IMR-90 (cell line): Measurements from ENCODE around the gene LRRTM4. TPM values are rescaled to one million over a fixed set of nuclear protein-coding genes. Genes with fewer than 3 reads are reported as not detected.

Source experiments
- ATAC-seq: fragments of 200-7000 bp; cut with Tn5 transposase; 2 replicates; pipeline ENCODE4 v1.9.1; 2020; ENCODE audit warnings: low read depth, mild to moderate bottlenecking, moderate library complexity
- BruUV-seq: library from RNA; stranded (reverse); fragments of 400-500 nt; replicated peaks from 2 replicates; lab custom pipeline; 2021; lab: Mats Ljungman, UMichigan
- CTCF ChIA-PET: fragments of 300-600 bp; formaldehyde crosslinking; extraction: SDS; loops from one replicate; lab custom pipeline; 2021; ENCODE audit warnings: antibody characterized with exemption; lab: Yijun Ruan, JAX
- POLR2A ChIA-PET: fragments of 300-600 bp; sonication (Branson Sonifier 250); formaldehyde crosslinking; loops from one replicate; lab custom pipeline; 2022; ENCODE audit warnings: antibody characterized with exemption; ENCODE audit not compliant: unreplicated experiment; lab: Charles Lee
- DNase-seq: peaks from one replicate; pipeline ENCODE4 v3.0.0; 2013
- H2AFZ ChIP-seq: replicated peaks from 2 replicates; pipeline ENCODE3; 2013; ENCODE audit warnings: low read length, mild to moderate bottlenecking; ENCODE audit not compliant: poor library complexity
- H2AK5ac ChIP-seq: 2 replicates; pipeline ENCODE4 v1.6.1; 2013; ENCODE audit warnings: low read depth, low read length, inconsistent platforms
- H2AK9ac ChIP-seq: replicated peaks from 2 replicates; pipeline ENCODE3; 2013; ENCODE audit warnings: mild to moderate bottlenecking, low read depth, low read length, moderate library complexity; ENCODE audit not compliant: poor library complexity
- H2BK120ac ChIP-seq: 2 replicates; pipeline ENCODE4 v1.6.1; 2013; ENCODE audit warnings: low read depth, low read length, inconsistent platforms
- H2BK15ac ChIP-seq: 3 replicates; pipeline ENCODE4 v1.6.1; 2013; ENCODE audit warnings: low read depth, low read length, inconsistent platforms
- H2BK20ac ChIP-seq: 2 replicates; pipeline ENCODE4 v1.6.1; 2013; ENCODE audit warnings: low read depth, mild to moderate bottlenecking, inconsistent platforms, low read length, moderate library complexity
- H2BK5ac ChIP-seq: 2 replicates; pipeline ENCODE4 v1.6.1; 2013; ENCODE audit warnings: mild to moderate bottlenecking, low read depth, low read length, inconsistent platforms; ENCODE audit not compliant: poor library complexity, severe bottlenecking
- H3K14ac ChIP-seq: replicated peaks from 2 replicates; pipeline ENCODE4 v1.6.1; 2013; ENCODE audit warnings: low read depth, low read length, inconsistent platforms
- H3K18ac ChIP-seq: 2 replicates; pipeline ENCODE4 v1.6.1; 2013; ENCODE audit warnings: low read depth, low read length, control low read depth
- H3K23ac ChIP-seq: 2 replicates; pipeline ENCODE4 v1.6.1; 2013; ENCODE audit warnings: low read depth, low read length, inconsistent platforms
- H3K27ac ChIP-seq: 2 replicates; pipeline ENCODE4 v1.5.1; 2013; ENCODE audit warnings: mild to moderate bottlenecking, control low read depth, low read length; ENCODE audit not compliant: insufficient read depth
- H3K27me3 ChIP-seq: 2 replicates; pipeline ENCODE4 v1.6.1; 2013; ENCODE audit warnings: low read length; ENCODE audit not compliant: control insufficient read depth, insufficient read depth
- H3K36me3 ChIP-seq: 2 replicates; pipeline ENCODE4 v1.6.1; 2013; ENCODE audit warnings: low read length, mixed read lengths; ENCODE audit not compliant: control insufficient read depth, insufficient read depth
- H3K4ac ChIP-seq: 2 replicates; pipeline ENCODE4 v1.6.1; 2013; ENCODE audit warnings: low read depth, low read length, inconsistent platforms
- H3K4me1 ChIP-seq: 2 replicates; pipeline ENCODE4 v1.6.1; 2013; ENCODE audit warnings: low read length, mixed read lengths; ENCODE audit not compliant: control insufficient read depth, insufficient read depth
- H3K4me2 ChIP-seq: 2 replicates; pipeline ENCODE4 v1.6.1; 2013; ENCODE audit warnings: low read depth, mild to moderate bottlenecking, control low read depth, low read length, moderate library complexity
- H3K4me3 ChIP-seq: 2 replicates; pipeline ENCODE4 v1.5.1; 2013; ENCODE audit warnings: low read depth, mild to moderate bottlenecking, control low read depth, low read length, moderate library complexity; ENCODE audit not compliant: insufficient read depth
- H3K56ac ChIP-seq: 2 replicates; pipeline ENCODE4 v1.6.1; 2013; ENCODE audit warnings: low read length, inconsistent platforms; ENCODE audit not compliant: insufficient read depth; ENCODE audit errors: extremely low read depth
- H3K79me1 ChIP-seq, 2 experiments: 2 replicates each; pipeline ENCODE4 v1.6.1; 2013; ENCODE audit warnings: low read length in 2 of 2, inconsistent platforms in 1 of 2, low read depth in 1 of 2
- H3K9ac ChIP-seq: 2 replicates; pipeline ENCODE4 v1.6.1; 2013; ENCODE audit warnings: low read depth, low read length, control low read depth
- H3K9me1 ChIP-seq: 2 replicates; pipeline ENCODE4 v1.6.1; 2013; ENCODE audit warnings: low read length, inconsistent platforms; ENCODE audit not compliant: insufficient read depth
- H3K9me3 ChIP-seq: 2 replicates; pipeline ENCODE4 v1.6.1; 2013; ENCODE audit warnings: low read length; ENCODE audit not compliant: control insufficient read depth, insufficient read depth
- H4K20me1 ChIP-seq: 2 replicates; pipeline ENCODE4 v1.6.1; 2013; ENCODE audit warnings: low read length, inconsistent platforms; ENCODE audit not compliant: insufficient read depth
- H4K5ac ChIP-seq: 2 replicates; pipeline ENCODE4 v1.6.1; 2013; ENCODE audit warnings: mild to moderate bottlenecking, low read depth, low read length, control low read depth
- H4K8ac ChIP-seq, 2 experiments: 2 replicates each; pipeline ENCODE4 v1.6.1; 2013; ENCODE audit warnings: low read depth in 2 of 2, low read length in 2 of 2, control low read depth in 1 of 2, inconsistent platforms in 1 of 2
- H4K91ac ChIP-seq: 2 replicates; pipeline ENCODE4 v1.6.1; 2013; ENCODE audit warnings: low read depth, low read length, inconsistent platforms; ENCODE audit not compliant: insufficient read depth
- BHLHE40 ChIP-seq: fragments of 150-350 bp; IDR thresholded peaks from 2 replicates; pipeline ENCODE4 v1.6.1; 2016; ENCODE audit warnings: mild to moderate bottlenecking, low read depth, low read length
- CEBPB ChIP-seq: IDR thresholded peaks from 2 replicates; pipeline ENCODE4 v1.6.1; 2012; ENCODE audit warnings: low read depth, low read length, improper control_type of control experiment
- CHD1 ChIP-seq: IDR thresholded peaks from 2 replicates; pipeline ENCODE4 v1.6.1; 2012; ENCODE audit warnings: low read depth, low read length, improper control_type of control experiment
- CTCF ChIP-seq: conservative IDR thresholded peaks from 2 replicates; pipeline ENCODE4 v1.5.1; 2012; ENCODE audit warnings: mild to moderate bottlenecking, low read depth, low read length, improper control_type of control experiment
- ELK1 ChIP-seq: fragments of 150-350 bp; IDR thresholded peaks from 2 replicates; pipeline ENCODE4 v1.6.1; 2016; ENCODE audit warnings: low read depth, mild to moderate bottlenecking, low read length, moderate library complexity, borderline replicate concordance
- FOS ChIP-seq: fragments of 150-350 bp; IDR thresholded peaks from 2 replicates; pipeline ENCODE4 v1.6.1; 2016; ENCODE audit warnings: low read depth, low read length
- MAZ ChIP-seq: IDR thresholded peaks from 2 replicates; pipeline ENCODE4 v1.6.1; 2012; ENCODE audit warnings: low read depth, mild to moderate bottlenecking, low read length, improper control_type of control experiment, moderate library complexity, borderline replicate concordance
- MXI1 ChIP-seq: IDR thresholded peaks from 2 replicates; pipeline ENCODE4 v1.6.1; 2012; ENCODE audit warnings: low read depth, mild to moderate bottlenecking, low read length, moderate library complexity, borderline replicate concordance
- NFE2L2 ChIP-seq: fragments of 150-350 bp; IDR thresholded peaks from 2 replicates; pipeline ENCODE4 v1.6.1; 2016; ENCODE audit warnings: low read depth, mild to moderate bottlenecking, low read length
- POLR2A ChIP-seq: IDR thresholded peaks from 2 replicates; pipeline ENCODE4 v1.6.1; 2012; ENCODE audit warnings: mild to moderate bottlenecking, low read depth, low read length
- RAD21 ChIP-seq: IDR thresholded peaks from 2 replicates; pipeline ENCODE4 v1.6.1; 2012; ENCODE audit warnings: low read length, improper control_type of control experiment
- RCOR1 ChIP-seq: IDR thresholded peaks from 2 replicates; pipeline ENCODE4 v1.6.1; 2012; ENCODE audit warnings: mild to moderate bottlenecking, low read length, improper control_type of control experiment; ENCODE audit not compliant: insufficient replicate concordance
- RFX5 ChIP-seq: IDR thresholded peaks from 2 replicates; pipeline ENCODE4 v1.8.0; 2012; ENCODE audit warnings: low read depth, mild to moderate bottlenecking, low read length, moderate library complexity
- SMC3 ChIP-seq: fragments of 150-350 bp; IDR thresholded peaks from 2 replicates; pipeline ENCODE4 v1.6.1; 2016; ENCODE audit warnings: low read depth, mild to moderate bottlenecking, antibody characterized with exemption, low read length, moderate library complexity
- USF2 ChIP-seq: fragments of 150-350 bp; IDR thresholded peaks from 2 replicates; pipeline ENCODE4 v1.6.1; 2017; ENCODE audit warnings: mild to moderate bottlenecking, antibody characterized with exemption, low read length, low read depth
- dilution Hi-C: fragments of 300-500 bp; cut with HindIII; formaldehyde crosslinking; loops from one replicate; pipeline ENCODE4 v1.14.3; 2018; ENCODE audit warnings: low sequenced_read_pairs; ENCODE audit not compliant: unreplicated experiment
- in situ Hi-C: fragments of 300-500 bp; cut with MboI; formaldehyde crosslinking; loops from 3 replicates; pipeline ENCODE4 v1.14.3; 2019; ENCODE audit warnings: low sequenced_read_pairs, inconsistent platforms, mixed read lengths
- intact Hi-C: fragments of 100-400 bp; cut with micrococcal nuclease; formaldehyde crosslinking; loops from 2 replicates; pipeline ENCODE4 v1.10.0; 2022
- polyA plus RNA-seq, 3 experiments: library from polyadenylated mRNA; depleted of rRNA; stranded (reverse); fragments of >200 nt; gene quantifications; 2 replicates each; pipeline ENCODE4 v1.2.3, GENCODE V29; 2012; ENCODE audit warnings: low replicate concordance in 1 of 3
- total RNA-seq: library from RNA; depleted of rRNA; stranded (reverse); fragments of >200 nt; gene quantifications from 2 replicates; pipeline ENCODE4 v1.2.3, GENCODE V29; 2012

The LRRTM4 gene
- total and polyA plus RNA-seq, 2 of the 4 experiments (the other 2 are of a cell fraction) = not detected

- Histone ChIP-seq H2AK9ac (no peak overlapping the region), H2BK20ac (no peak overlapping the region), H3K79me1 (no peaks in the 10 kb centered on the region), H3K4ac (no peak overlapping the region), H2AFZ (no peak overlapping the region), H3K4me3 (no peak overlapping the region), H3K56ac (no peak overlapping the region), H2BK15ac (no peak overlapping the region), H3K9ac (no peak overlapping the region), H3K4me1 (no peaks in the 10 kb centered on the region), H4K91ac (no peak overlapping the region), H3K23ac (no peak overlapping the region), H4K20me1 (no peaks in the 10 kb centered on the region), H4K8ac (no peak overlapping the region), H3K27ac (no peak overlapping the region), H2BK120ac (no peak overlapping the region), H2AK5ac (no peak overlapping the region), H3K27me3 (no peaks in the 10 kb centered on the region), H4K5ac (no peak overlapping the region), H3K36me3 (no peaks in the 10 kb centered on the region), H2BK5ac (no peak overlapping the region), H3K9me1 (no peaks in the 10 kb centered on the region), H3K18ac (no peak overlapping the region), H3K9me3 (no peaks in the 10 kb centered on the region), H3K4me2 (no peak overlapping the region), H3K14ac (no peak overlapping the region)
- CTCF ChIA-PET = no interaction called here
- no TSS peak for BruUV-seq
- TF ChIP-seq MAZ = no peak
- TF ChIP-seq FOS = no peak
- TF ChIP-seq RFX5 = no peak
- no peak for TF ChIP-seq ELK1
- no peak for TF ChIP-seq SMC3
- no peak for TF ChIP-seq CHD1
- TF ChIP-seq RCOR1 = no peak
- TF ChIP-seq RAD21 = no peak
- TF ChIP-seq BHLHE40 = no peak
- no peak for TF ChIP-seq POLR2A
- TF ChIP-seq CEBPB = no peak
- no peak for TF ChIP-seq MXI1
- TF ChIP-seq USF2 = no peak
- TF ChIP-seq NFE2L2 = no peak
- no peak for TF ChIP-seq CTCF
- DNase-seq (no peak), ATAC-seq (no peak)
- dilution Hi-C loops (no loop called here), intact Hi-C loops (no loop called here), in situ Hi-C loops (no loop called here)
- POLR2A ChIA-PET = no interaction called here
These were observed 149.5 kb downstream of the LRRTM4 start for GRCh38 chr2:77372636-77373035.
